ENCODE measurements around the gene PLXNB3. TPM values are rescaled to one million over a fixed set of nuclear protein-coding genes. Genes with fewer than 3 reads are reported as not detected.

The PLXNB3 gene
- total RNA-seq, 1 experiment from 2014 or later = 2.5 TPM

GRCh38 chrX:153797415-153798015 lies 33.5 kb downstream of the PLXNB3 start (continued):
- TF ChIP-seq MLX (CRISPR knock-in tag; IDR thresholded peaks at IDR 0.05) = no peak
- no peak for TF ChIP-seq ZNF317 (CRISPR knock-in tag; IDR thresholded peaks at IDR 0.05; ENCODE audit: borderline replicate concordance, low read depth)
- TF ChIP-seq ZNF396 (CRISPR knock-in tag; IDR thresholded peaks at IDR 0.05; ENCODE audit: borderline replicate concordance) = no peak
- TF ChIP-seq AFF4 (CRISPR knock-in tag; IDR thresholded peaks at IDR 0.05; ENCODE audit: borderline replicate concordance) = no peak
- no peak for TF ChIP-seq MXD4 (CRISPR knock-in tag; IDR thresholded peaks at IDR 0.05; ENCODE audit: borderline replicate concordance)
- no peak for TF ChIP-seq CDX4 (CRISPR knock-in tag; IDR thresholded peaks at IDR 0.05; ENCODE audit: borderline replicate concordance)
- TF ChIP-seq MYBL2 (CRISPR knock-in tag; IDR thresholded peaks at IDR 0.05) = no peak

- Mint-ChIP-seq H3K4me1 (peaks cover 7% of the 10 kb centered on the region), H3K4me3 (no peak overlapping the region), H3K9me3 (no peaks in the 10 kb centered on the region), H3K36me3 (peaks cover 14% of the 10 kb centered on the region), H3K27me3 (ENCODE audit: low read depth) (no peaks in the 10 kb centered on the region), H3K27ac (no peak overlapping the region)
- ChIA-PET CTCF (interaction anchor here (1.0 kb wide), 1 partner anchor 21 kb away, joined by 4 read pairs; no protein-coding TSS in a partner anchor), POLR2A (no interaction called here)
- TF ChIP-seq ZBTB43 (CRISPR knock-in tag; IDR thresholded peaks at IDR 0.05) (no peak), CBFB (CRISPR knock-in tag; IDR thresholded peaks at IDR 0.05; ENCODE audit: low read depth) (no peak), NR3C1 (CRISPR knock-in tag; conservative IDR thresholded peaks at IDR 0.05; ENCODE audit: low read depth) (no peak), RORB (CRISPR knock-in tag; IDR thresholded peaks at IDR 0.05) (no peak), TEAD1 (CRISPR knock-in tag; IDR thresholded peaks at IDR 0.05) (no peak)
- no peak for DNase-seq (ENCODE audit: low spot score)
- ATAC-seq = no peak
Measured at GRCh38 chrX:153799326-153799725, 35.3 kb downstream of the PLXNB3 start.

- no peak for DNase-seq (ENCODE audit: low spot score)
- no peak overlapping the region for H3K27ac Mint-ChIP-seq
- peak; percentile 7 for ATAC-seq
- H3K4me3 Mint-ChIP-seq = no peak overlapping the region
- H3K27me3 Mint-ChIP-seq (ENCODE audit: low read depth) = no peaks in the 10 kb centered on the region
- CTCF ChIA-PET = interaction anchor here (0.7 kb wide), 1 partner anchor 87 kb away, joined by 4 read pairs; no protein-coding TSS in a partner anchor
- peaks cover 7% of the 10 kb centered on the region for H3K4me1 Mint-ChIP-seq
- peaks cover 14% of the 10 kb centered on the region for H3K36me3 Mint-ChIP-seq
- no peaks in the 10 kb centered on the region for H3K9me3 Mint-ChIP-seq
- POLR2A ChIA-PET = interaction anchor here (0.6 kb wide), 1 partner anchor 76 kb away, joined by 3 read pairs; no protein-coding TSS in a partner anchor
- TF ChIP-seq FOXP4 (CRISPR knock-in tag; IDR thresholded peaks at IDR 0.05) (no peak), ZNF232 (CRISPR knock-in tag; IDR thresholded peaks at IDR 0.05) (no peak), AFF4 (CRISPR knock-in tag; IDR thresholded peaks at IDR 0.05; ENCODE audit: borderline replicate concordance) (no peak), ZNF317 (CRISPR knock-in tag; IDR thresholded peaks at IDR 0.05; ENCODE audit: borderline replicate concordance, low read depth) (no peak), USF2 (CRISPR knock-in tag; IDR thresholded peaks at IDR 0.05) (no peak), NFE2L1 (CRISPR knock-in tag; IDR thresholded peaks at IDR 0.05) (no peak), ELF4 (CRISPR knock-in tag; IDR thresholded peaks at IDR 0.05; ENCODE audit: low read depth) (no peak)
Measured at GRCh38 chrX:153800177-153800722, 36.2 kb downstream of the PLXNB3 start.

Data from WTC11 (cell line).